GM23338 (cell line): ENCODE measurements around the gene CSF2RB. TPM values are rescaled to one million over a fixed set of nuclear protein-coding genes. Genes with fewer than 3 reads are reported as not detected.

Experiments
- ATAC-seq: fragments of 200-7000 bp; cut with Tn5 transposase; 3 replicates; pipeline ENCODE4 v1.9.1; 2020
- DNase-seq: peaks from one replicate; pipeline ENCODE4 v3.0.0-alpha.2; 2015; ENCODE audit warnings: low spot score
- H2AFZ ChIP-seq: fragments of 200-600 bp; sonication (generic); 2 replicates; pipeline ENCODE4 v1.8.0; 2016; ENCODE audit warnings: antibody characterized with exemption, mild to moderate bottlenecking, moderate library complexity
- H3F3A ChIP-seq: fragments of 200-600 bp; sonication (generic); replicated peaks from 2 replicates; pipeline ENCODE4 v1.8.0; 2017; ENCODE audit warnings: antibody characterized with exemption, mixed run types, low read depth
- H3K27ac ChIP-seq: fragments of 200-600 bp; sonication (generic); 2 replicates; pipeline ENCODE4 v1.6.1; 2016; ENCODE audit warnings: low read depth
- H3K27me3 ChIP-seq: fragments of 200-600 bp; sonication (generic); 2 replicates; pipeline ENCODE4 v1.8.0; 2016; ENCODE audit warnings: mild to moderate bottlenecking, mixed run types, moderate library complexity; ENCODE audit not compliant: insufficient read depth
- H3K36me3 ChIP-seq: fragments of 200-600 bp; sonication (generic); 2 replicates; pipeline ENCODE4 v1.8.0; 2016; ENCODE audit warnings: mild to moderate bottlenecking; ENCODE audit not compliant: insufficient read depth
- H3K4me1 ChIP-seq: fragments of 200-600 bp; sonication (generic); 2 replicates; pipeline ENCODE4 v1.8.0; 2016; ENCODE audit warnings: mild to moderate bottlenecking, moderate library complexity; ENCODE audit not compliant: insufficient read depth
- H3K4me2 ChIP-seq: fragments of 200-600 bp; sonication (generic); 2 replicates; pipeline ENCODE4 v1.7.1; 2017; ENCODE audit warnings: mixed run types
- H3K4me3 ChIP-seq: fragments of 200-600 bp; sonication (generic); 2 replicates; pipeline ENCODE4 v1.6.1; 2016; ENCODE audit warnings: mixed run types
- H3K79me2 ChIP-seq: fragments of 200-600 bp; sonication (generic); replicated peaks from 2 replicates; pipeline ENCODE4 v1.8.0; 2017; ENCODE audit warnings: mild to moderate bottlenecking; ENCODE audit not compliant: insufficient read depth
- H3K9me2 ChIP-seq: fragments of 200-600 bp; sonication (generic); 2 replicates; pipeline ENCODE4 v1.8.0; 2017; ENCODE audit not compliant: insufficient read depth
- H4K20me1 ChIP-seq: fragments of 200-600 bp; sonication (generic); replicated peaks from 2 replicates; pipeline ENCODE4 v1.8.0; 2017; ENCODE audit warnings: mild to moderate bottlenecking; ENCODE audit not compliant: insufficient read depth
- H3K27ac Mint-ChIP-seq: 2 replicates; pipeline ENCODE4 v1.8.0; 2020; ENCODE audit warnings: inconsistent platforms, mild to moderate bottlenecking, moderate library complexity, mixed read lengths
- H3K27me3 Mint-ChIP-seq: 3 replicates; pipeline ENCODE4 v1.8.0; 2022; ENCODE audit warnings: low read depth, mild to moderate bottlenecking, moderate library complexity, mixed read lengths, inconsistent platforms; ENCODE audit not compliant: insufficient read depth, poor library complexity
- H3K36me3 Mint-ChIP-seq: 3 replicates; pipeline ENCODE4 v1.8.0; 2021; ENCODE audit warnings: low read depth, mild to moderate bottlenecking, inconsistent platforms, moderate library complexity, mixed read lengths
- H3K4me1 Mint-ChIP-seq: 3 replicates; pipeline ENCODE4 v1.8.0; 2020; ENCODE audit warnings: mild to moderate bottlenecking, inconsistent platforms, mixed read lengths
- H3K4me3 Mint-ChIP-seq: 3 replicates; pipeline ENCODE4 v1.8.0; 2021; ENCODE audit warnings: moderate library complexity, mild to moderate bottlenecking, inconsistent platforms, mixed read lengths
- H3K9me3 Mint-ChIP-seq: 3 replicates; pipeline ENCODE4 v1.8.0; 2020; ENCODE audit warnings: moderate library complexity, mild to moderate bottlenecking, inconsistent platforms, mixed read lengths
- CREB1 ChIP-seq: fragments of 250-450 bp; sonication (Bioruptor Pico); IDR thresholded peaks from 2 replicates; pipeline ENCODE4 v1.5.0; 2020; ENCODE audit warnings: low read depth, mild to moderate bottlenecking, moderate library complexity
- CTCF ChIP-seq, 2 experiments: fragments of 200-600 bp in 1 of 2; sonication (generic) in 1 of 2; conservative IDR thresholded peaks; 2 replicates each; pipeline versions ENCODE4 v1.5.1 to v1.6.1; 2016 to 2017; ENCODE audit warnings: antibody characterized with exemption in 2 of 2, low read depth in 2 of 2, mild to moderate bottlenecking in 2 of 2, moderate library complexity in 1 of 2
- ETS1 ChIP-seq: IDR thresholded peaks from 2 replicates; pipeline ENCODE4 v1.6.1; 2016; ENCODE audit warnings: antibody characterized with exemption
- EZH2 ChIP-seq: fragments of 200-600 bp; sonication (generic); IDR thresholded peaks from one replicate; pipeline ENCODE4 v1.8.0; 2017; ENCODE audit warnings: antibody characterized with exemption, mild to moderate bottlenecking, low read depth; ENCODE audit not compliant: unreplicated experiment
- EZH2phosphoT487 ChIP-seq: fragments of 200-600 bp; sonication (generic); IDR thresholded peaks from one replicate; pipeline ENCODE4 v1.8.1; 2018; ENCODE audit warnings: antibody characterized with exemption; ENCODE audit not compliant: unreplicated experiment
- JUNB ChIP-seq: IDR thresholded peaks from one replicate; pipeline ENCODE4 v1.6.1; 2016; ENCODE audit warnings: antibody characterized with exemption; ENCODE audit not compliant: unreplicated experiment
- NANOG ChIP-seq: IDR thresholded peaks from 2 replicates; pipeline ENCODE4 v1.6.1; 2016; ENCODE audit warnings: antibody characterized with exemption, borderline replicate concordance
- POLR2AphosphoS5 ChIP-seq: IDR thresholded peaks from 2 replicates; pipeline ENCODE4 v1.6.1; 2016; ENCODE audit warnings: antibody characterized with exemption, low read depth
- REST ChIP-seq: IDR thresholded peaks from one replicate; pipeline ENCODE4 v1.6.1; 2018; ENCODE audit warnings: antibody characterized with exemption; ENCODE audit not compliant: unreplicated experiment
- STAT1 ChIP-seq: IDR thresholded peaks from one replicate; pipeline ENCODE4 v1.6.1; 2016; ENCODE audit warnings: antibody characterized with exemption; ENCODE audit not compliant: unreplicated experiment
- ZNF331 ChIP-seq: fragments of 250-450 bp; sonication (Bioruptor Pico); IDR thresholded peaks from 2 replicates; pipeline ENCODE4 v1.5.0; 2020; ENCODE audit warnings: low read depth, mild to moderate bottlenecking, moderate library complexity
- polyA plus RNA-seq: library from polyadenylated mRNA; unstranded; fragments of >200 nt; fragmentation: Nextera tagmentation; extraction: Ambion mirVana; gene quantifications from 2 replicates; pipeline ENCODE4 v1.2.1, GENCODE V29; 2016
- total RNA-seq: library from RNA; depleted of rRNA; stranded (reverse); fragments of >200 nt; shearing (Covaris generic); gene quantifications from 2 replicates; pipeline ENCODE4 v1.2.3, GENCODE V29; 2014

CSF2RB gene
- total and polyA plus RNA-seq, 2 experiments from 2014 or later: not detected

- TF ChIP-seq REST: no peak
- TF ChIP-seq EZH2phosphoT487: no peak
- TF ChIP-seq ZNF331 (CRISPR knock-in tag): no peak
- no peak for TF ChIP-seq CREB1
- TF ChIP-seq JUNB: no peak
- no peak for TF ChIP-seq CTCF (conservative IDR thresholded peaks at IDR 0.05; ENCODE audit: low read depth in 2 of 2)
- TF ChIP-seq POLR2AphosphoS5: no peak
- TF ChIP-seq STAT1: no peak
- no peak for TF ChIP-seq EZH2
- TF ChIP-seq ETS1: no peak
- no peak for TF ChIP-seq NANOG
Measured at GRCh38 chr22:36907253-36908195, 5.9 kb upstream of the CSF2RB start (continued).

GRCh38 chr22:36910461-36910860, 3.0 kb upstream of the CSF2RB start:
- H3K27me3 ChIP-seq: peaks cover 41% of the 10 kb centered on the region
- Mint-ChIP-seq H3K4me3 (no peak overlapping the region), H3K36me3 (no peaks in the 10 kb centered on the region), H3K27me3 (peaks cover 41% of the 10 kb centered on the region), H3K4me1 (peaks cover 29% of the 10 kb centered on the region), H3K27ac (no peak overlapping the region), H3K9me3 (no peaks in the 10 kb centered on the region)
- H3K4me1 ChIP-seq: peaks cover 13% of the 10 kb centered on the region
- H3K79me2 ChIP-seq: no peaks in the 10 kb centered on the region
- H3K4me3 ChIP-seq: no peak overlapping the region
- no peak for DNase-seq
- H3K27ac ChIP-seq: no peak overlapping the region
- H3K4me2 ChIP-seq: no peak overlapping the region
- no peak overlapping the region for H2AFZ ChIP-seq
- ATAC-seq: no peak
- no peaks in the 10 kb centered on the region for H3F3A ChIP-seq
- 0 out of 2 replicates have a peak, but pooled peaks cover 1% of the 10 kb centered on the region for H3K9me2 ChIP-seq
- H4K20me1 ChIP-seq: no peaks in the 10 kb centered on the region
- no peaks in the 10 kb centered on the region for H3K36me3 ChIP-seq
- TF ChIP-seq ETS1: no peak
- no peak for TF ChIP-seq EZH2
- TF ChIP-seq STAT1: no peak
